Germinal center (tissue), 1 donor: ENCODE results near the gene PBX3.

Experiments used
- DNase-seq: peaks from one replicate; pipeline ENCODE4 v3.0.0; 2012; ENCODE audit warnings: mixed read lengths, low spot score

Gene PBX3

DNA sequence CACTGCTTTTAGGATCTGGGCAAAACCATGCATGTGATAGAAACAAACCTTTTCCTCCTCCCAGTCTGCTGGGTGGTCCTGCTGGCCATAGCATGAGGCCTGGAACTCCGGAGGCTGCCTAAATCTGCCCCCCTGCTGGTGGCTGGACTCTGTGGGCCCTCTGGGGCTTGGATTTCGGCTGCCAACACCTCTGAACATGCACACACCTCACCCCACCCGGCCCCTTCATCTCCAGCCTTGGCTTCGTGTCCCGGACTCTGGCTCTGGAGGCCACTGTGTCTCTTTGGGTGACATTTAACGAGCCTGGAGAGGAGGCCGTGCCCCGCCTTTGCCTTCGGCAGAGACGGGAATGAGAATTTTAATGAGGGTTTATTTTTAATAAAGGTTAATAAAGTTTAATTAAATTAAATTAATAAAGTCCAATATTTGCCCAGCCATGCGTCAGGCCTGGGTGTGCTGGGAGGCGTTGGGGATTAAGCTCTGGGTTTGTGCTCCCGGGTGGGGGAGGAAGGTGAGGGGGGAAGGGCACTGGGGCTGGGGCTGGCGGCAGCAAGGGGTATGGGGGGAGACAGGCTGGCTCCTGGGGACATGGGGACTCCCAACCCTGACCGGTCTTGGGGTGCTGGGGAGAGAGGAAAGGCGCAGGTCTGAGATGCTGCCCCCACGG lies 251.8 kb downstream of the PBX3 start:
- no peak for DNase-seq

DNA sequence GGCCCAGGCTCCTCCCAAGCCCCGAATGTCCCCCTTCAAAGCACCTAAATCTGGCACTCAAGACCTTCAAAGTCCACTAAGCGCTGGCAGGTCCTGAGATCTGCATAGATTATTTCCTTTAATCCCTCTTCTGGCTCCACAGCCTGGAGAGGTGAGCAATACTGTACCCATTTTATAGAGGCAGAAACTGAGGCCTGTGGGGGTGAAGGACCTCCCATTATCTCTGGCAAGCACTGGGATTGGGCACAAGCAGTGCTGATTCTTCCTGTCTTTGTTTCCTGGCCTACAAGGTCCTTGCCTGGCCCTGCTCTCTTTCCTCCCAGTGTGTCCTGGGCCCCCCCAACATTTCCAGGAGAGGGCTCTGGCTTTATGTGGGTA lies 252.3 kb downstream of the PBX3 start:
- no peak for DNase-seq

DNA sequence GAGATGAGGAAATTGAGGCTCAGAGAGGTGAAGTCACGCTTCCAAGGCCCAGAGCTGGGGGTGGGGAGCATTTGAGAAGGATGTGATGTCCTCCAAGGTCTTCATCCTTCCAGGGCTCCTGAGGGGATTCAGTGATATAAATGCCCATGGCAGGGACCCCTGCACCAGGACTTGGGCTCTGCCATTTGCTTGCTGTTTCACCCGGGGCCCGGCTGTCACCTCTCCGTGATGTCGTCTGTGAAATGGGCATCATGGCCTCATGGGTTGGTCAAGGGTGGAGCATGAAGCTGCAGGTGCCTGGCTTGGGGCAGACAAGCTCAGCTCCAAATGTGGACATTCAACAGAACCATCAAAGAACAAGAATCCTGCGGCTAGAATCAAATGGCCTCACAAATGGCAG lies 253.1 kb downstream of the PBX3 start:
- no peak for DNase-seq

- no peak for DNase-seq
Observed at GRCh38 chr9:126000731-126001580, 253.8 kb downstream of the PBX3 start.

- DNase-seq = no peak
Observed at GRCh38 chr9:126001581-126002225, 254.5 kb downstream of the PBX3 start.

- no peak for DNase-seq
Observed at GRCh38 chr9:126002476-126003350, 255.5 kb downstream of the PBX3 start.

DNA sequence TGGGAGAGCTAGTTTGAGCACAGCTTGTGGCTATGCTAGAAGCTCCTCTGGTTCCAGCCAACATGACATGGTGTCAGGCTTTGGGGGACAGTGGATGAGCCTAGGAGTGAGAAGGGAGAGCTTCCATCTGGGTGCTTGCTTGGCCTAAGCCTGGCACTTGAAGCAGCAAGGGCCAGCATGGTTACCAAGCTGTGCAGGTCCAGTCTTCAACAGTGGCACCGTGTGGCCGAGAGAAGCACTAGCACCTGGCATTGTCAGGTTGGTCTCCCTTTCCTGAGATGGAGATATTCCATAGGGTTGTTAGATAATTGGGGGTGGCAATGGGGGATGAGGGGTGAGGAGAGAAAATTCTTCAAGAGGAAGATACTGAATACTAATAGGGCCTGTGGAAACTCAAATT lies 261.9 kb downstream of the PBX3 start:
- no peak for DNase-seq

DNA sequence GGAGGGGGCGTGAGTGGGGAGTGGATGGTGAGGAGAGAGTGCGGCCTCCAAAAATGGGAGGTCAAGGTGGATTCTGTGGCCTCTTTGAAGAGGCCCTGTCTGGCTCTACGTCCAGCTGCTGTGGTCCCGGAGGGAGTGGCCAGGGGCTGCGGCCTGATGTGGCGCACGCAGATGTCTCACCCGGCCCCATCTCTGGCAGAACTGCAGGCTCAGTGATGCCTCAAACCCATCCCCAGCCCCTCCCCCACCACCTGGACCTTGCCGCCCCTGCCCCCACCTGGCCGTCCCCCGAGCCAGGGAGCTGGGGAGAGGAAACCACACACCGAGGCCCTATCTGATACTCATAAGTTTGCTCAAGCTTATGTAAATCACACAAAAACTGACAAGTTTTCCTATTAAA lies 267.6 kb downstream of the PBX3 start:
- DNase-seq = no peak

DNA sequence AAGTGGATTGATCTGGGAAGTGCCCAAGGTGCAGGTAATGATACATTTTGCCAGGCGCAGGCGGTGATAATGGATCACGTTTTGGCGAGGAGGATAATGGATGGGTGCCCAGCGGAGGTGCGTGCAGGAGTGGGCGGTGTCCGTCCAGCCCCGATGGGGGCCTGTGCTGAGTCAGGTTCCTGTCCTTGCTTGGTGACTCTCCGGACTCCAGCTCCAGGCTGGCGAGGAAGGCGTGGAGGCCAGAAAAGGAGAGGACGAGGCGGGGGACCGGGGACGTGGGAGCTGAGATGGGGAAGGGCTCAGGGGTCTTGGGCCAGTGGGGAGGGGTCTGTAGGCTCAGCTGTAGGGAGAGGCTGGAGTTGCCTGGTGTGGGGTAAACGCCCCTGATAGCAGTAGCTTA lies 268.3 kb downstream of the PBX3 start:
- no peak for DNase-seq

DNA sequence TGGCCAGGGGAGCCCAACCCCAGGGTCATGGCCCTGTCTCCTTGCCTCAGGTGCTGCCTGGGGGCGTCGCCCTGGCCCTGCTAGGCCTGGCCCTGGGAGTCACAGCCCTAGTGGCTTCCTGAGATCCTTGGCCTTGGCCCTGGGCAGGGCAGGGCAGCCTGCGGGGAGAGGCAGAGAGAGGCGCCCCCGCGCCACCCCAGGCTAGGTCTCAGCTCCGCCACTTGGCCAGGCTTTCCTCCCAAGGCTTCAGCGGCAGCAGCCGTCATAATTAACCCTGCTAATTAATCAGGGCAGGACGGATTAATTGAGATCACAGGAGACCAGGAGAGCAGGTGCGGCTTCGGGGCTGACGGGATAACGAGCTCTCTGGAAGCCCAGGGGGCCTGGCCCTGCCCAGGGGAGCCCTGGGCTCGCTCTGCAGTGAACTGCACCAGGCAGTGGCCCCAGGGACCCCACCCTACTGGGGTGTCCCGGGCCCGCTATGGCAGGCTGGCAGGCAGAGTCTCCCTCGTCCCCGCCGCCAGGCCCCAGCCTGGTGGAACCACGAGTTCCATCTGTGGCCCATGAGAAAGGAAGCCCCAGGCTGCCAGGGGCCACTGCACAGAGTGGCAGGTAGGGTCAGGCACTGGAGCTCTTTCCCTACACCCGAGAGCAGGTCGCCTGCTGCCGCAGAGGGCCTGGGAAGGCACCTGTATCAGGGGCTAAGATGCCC lies 269.6 kb downstream of the PBX3 start:
- DNase-seq = no peak
